Activated naive CD4-positive, alpha-beta T cell (primary cell): ENCODE results near the gene IL1RL2.
A peak's percentile ranks its signal among the peaks of the same experiment; 100 is the strongest.

Experiments
- DNase-seq, 4 experiments: peaks; one replicate each; lab custom pipeline; 2025; lab: John Stamatoyannopoulos, UW

IL1RL2 gene

DNA sequence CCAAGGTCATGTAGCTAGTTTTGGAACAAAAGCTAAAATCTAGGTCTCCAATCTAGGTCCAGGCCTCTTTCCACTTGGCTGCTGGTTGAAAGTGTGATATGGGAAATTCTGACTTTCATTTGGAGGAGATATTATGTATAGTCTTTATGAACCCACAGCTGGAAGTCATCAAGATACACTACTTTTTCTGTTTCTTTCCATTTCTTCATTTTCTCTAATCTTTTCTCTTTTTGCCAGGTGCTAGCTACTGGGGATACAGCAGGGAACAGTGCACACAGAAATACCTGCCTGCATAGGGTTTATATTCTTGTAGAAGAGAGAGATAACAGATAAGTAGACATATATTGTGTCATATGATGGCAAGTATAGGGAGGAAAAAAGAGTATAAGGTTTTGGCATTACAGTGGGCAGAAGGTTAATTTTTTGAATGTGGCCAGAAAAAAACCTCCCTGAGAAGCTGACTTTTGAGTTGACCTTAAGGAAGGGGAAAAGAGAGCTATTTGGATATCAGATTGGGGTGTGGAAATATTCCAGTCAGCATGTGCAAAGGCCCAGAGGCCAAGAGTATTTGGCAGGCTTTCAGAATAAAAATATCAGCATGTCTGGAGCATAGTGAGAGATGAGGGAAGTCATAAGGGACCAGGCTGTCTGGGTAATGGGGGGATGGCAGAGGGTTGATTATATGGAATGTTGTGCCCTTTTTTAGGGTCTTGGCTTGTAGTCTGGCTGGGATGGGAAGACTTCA lies 28.6 kb upstream of the IL1RL2 start:
- no peak for DNase-seq

DNA sequence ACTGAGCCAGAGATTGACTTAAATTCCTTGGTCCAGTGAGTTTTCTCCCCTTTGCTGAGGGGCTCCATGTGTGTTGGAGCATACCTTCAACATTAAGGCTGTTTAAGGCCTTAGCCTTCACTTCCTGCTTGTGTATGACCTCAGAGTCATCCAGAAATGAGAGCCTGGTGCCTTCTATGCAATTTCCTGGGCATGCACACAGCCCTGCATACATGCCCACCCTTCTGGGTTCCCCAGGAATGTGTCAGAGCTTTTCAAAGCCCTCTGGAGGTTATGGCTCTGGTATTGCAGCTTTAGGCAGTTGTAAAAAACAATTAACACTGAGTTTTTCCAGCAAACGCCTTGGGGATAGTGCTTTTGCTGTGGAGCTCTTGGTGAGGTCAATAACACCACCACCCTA lies 27.5 kb upstream of the IL1RL2 start:
- no peak for DNase-seq

DNA sequence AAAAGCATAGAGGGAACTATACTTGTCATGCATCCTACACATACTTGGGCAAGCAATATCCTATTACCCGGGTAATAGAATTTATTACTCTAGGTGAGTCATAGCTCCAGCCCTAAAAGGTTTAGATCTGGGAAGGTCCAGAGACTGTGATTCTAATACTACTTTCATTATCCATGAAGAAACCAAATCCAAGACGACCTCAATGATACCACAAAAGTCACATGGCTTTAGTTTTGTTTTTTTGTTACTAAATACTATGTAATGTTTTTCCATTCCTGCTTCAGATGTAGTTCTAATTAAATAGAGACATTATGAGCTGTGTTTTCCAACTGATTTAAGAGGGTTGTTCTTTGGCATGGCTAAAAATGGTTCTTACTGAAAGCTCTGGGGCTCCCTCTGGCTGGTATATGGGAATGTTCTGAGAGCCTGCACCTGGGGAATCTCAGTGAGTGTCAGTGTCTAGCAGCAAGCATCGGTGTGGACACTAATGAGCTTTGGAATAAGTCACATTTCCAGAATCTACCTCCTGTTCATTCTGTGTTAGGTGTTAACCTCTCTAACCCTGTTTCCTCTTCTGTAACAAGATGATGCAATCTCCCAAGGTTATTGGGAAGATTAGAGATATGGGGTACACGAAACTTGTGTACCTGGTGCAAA lies 20.5 kb upstream of the IL1RL2 start:
- no peak for DNase-seq

DNA sequence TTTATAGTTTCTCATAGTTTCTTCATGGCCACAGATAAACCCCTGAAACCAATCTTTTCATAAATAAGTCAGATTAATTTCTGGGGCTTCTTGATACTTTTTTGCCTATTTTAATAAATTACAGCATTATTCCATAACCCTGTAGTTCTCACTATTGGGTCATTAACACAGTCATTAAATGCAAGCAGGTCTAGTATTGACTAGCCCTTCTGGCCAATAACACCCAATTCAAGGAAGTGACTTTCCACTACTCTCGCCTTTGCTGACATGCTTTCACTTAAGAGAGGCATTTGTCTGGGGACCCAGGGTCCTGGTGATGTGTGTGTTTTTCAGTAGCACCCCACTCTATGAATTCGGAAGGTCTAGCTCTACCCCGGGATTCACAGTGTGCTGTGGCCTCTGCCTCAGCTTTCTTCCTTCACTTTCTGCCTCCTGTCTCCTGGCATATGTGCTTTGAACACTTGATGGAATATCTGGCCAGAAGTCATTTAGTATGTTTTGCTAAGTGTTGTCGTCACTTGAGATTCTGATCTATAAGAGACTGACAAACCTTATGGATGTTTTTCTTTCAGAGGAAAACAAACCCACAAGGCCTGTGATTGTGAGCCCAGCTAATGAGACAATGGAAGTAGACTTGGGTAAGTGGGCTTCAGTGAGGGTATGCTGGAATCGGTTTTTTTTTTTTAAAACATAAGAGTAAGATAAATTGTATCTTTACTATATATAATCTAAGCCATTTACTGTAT lies 18.6 kb upstream of the IL1RL2 start:
- no peak for DNase-seq

DNA sequence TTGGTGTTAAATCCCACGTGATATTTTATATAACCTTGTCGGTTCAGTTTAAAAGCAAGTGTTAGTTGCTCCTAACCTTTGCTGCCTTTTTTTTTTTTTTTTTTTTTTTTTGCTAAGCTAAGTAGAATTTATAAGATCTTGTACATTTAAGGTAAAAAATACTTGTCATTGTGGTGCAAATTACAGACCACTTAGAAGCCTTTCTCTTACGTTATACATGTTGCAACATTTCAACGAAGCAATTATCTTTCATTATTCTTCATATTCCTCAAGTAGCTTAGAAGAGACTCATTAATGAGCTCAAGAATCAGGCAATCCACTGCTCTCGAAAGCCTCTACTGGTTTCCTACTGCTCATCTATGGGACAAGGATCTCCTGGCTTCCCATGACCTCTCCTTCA lies 14.9 kb upstream of the IL1RL2 start:
- no peak for DNase-seq

DNA sequence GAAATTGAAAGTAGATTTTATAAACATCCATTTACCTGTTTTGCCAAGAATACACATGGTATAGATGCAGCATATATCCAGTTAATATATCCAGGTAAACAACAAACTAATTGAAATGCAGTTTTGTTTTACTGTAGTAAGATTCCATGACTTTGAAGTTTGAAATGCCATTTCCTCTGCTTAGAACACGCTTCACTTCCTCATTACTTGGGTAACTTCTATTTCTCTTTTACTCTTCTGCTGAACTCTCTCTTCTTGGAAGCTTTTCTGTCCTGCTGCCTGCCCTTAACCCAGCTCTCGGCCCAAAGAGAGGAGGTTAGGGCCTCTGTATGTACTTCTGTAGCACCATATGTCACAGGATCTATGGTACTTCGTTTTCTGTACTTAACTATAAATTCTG lies 14.1 kb upstream of the IL1RL2 start:
- no peak for DNase-seq

DNA sequence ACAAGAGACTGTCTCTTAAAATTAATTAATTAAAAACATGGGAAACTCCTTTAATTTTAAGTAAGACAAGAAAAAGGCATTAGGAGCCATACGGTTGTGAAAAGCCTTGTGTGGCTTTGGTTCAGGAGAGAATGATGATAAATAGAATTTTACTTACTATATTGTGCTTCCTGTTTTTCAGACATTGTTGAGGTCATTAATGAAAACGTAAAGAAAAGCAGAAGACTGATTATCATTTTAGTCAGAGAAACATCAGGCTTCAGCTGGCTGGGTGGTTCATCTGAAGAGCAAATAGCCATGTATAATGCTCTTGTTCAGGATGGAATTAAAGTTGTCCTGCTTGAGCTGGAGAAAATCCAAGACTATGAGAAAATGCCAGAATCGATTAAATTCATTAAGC lies 10.7 kb upstream of the IL1RL2 start:
- no peak for DNase-seq

DNA sequence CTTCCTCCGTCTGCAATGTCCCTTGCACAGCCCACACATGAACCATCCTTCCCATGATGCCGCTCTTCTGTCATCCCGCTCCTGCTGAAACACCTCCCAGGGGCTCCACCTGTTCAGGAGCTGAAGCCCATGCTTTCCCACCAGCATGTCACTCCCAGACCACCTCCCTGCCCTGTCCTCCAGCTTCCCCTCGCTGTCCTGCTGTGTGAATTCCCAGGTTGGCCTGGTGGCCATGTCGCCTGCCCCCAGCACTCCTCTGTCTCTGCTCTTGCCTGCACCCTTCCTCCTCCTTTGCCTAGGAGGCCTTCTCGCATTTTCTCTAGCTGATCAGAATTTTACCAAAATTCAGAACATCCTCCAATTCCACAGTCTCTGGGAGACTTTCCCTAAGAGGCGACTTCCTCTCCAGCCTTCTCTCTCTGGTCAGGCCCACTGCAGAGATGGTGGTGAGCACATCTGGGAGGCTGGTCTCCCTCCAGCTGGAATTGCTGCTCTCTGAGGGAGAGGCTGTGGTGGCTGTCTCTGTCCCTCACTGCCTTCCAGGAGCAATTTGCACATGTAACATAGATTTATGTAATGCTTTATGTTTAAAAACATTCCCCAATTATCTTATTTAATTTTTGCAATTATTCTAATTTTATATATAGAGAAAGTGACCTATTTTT lies 8.9 kb upstream of the IL1RL2 start:
- DNase-seq: no peak

DNA sequence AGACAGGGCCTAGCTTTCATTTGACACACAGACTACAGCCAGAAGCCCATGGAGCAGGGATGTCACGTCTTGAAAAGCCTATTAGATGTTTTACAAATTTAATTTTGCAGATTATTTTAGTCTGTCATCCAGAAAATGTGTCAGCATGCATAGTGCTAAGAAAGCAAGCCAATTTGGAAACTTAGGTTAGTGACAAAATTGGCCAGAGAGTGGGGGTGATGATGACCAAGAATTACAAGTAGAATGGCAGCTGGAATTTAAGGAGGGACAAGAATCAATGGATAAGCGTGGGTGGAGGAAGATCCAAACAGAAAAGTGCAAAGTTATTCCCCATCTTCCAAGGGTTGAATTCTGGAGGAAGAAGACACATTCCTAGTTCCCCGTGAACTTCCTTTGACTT lies 7.8 kb upstream of the IL1RL2 start:
- DNase-seq: no peak

DNA sequence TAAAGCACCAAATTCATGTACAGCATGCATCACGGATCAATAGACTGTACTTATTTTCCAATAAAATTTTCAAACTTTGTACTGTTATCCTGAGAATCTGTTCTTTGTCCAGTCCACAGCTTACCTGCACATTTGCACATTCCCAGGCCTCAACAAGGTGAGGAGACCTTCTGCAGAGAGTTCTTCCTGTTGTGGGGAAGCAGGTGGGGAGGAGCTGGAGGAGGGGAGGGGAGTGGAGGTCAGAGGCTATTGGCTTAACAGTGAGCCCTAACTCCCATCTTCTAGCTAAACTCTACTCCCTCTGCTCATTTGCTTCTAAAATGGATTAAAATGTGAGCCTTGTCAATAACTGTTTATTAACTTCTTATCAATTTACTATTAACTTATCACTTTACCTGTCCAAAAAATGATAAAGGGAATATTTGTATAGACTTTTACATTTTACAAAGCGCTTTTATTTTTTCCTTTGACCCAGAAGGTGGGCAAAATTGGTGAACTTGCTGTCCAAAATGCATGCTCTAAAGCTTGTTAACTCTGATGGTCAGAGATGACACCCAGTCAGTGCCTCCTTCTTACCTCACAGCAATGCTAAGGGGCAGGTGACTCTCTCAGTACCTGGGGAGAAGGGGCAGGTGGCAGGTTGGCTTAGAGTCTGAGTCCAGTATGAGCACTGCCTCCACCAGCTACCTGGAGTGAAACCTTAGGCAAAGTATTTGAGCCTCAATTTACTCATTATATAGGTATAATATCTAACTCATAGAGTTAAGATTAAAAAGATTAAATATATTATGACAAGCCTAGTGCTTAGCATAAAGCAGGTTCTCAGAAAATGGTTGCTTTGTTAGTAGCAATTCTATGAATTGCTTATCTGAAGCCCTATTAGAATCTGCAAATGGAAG lies 6.8 kb upstream of the IL1RL2 start:
- DNase-seq: no peak

DNA sequence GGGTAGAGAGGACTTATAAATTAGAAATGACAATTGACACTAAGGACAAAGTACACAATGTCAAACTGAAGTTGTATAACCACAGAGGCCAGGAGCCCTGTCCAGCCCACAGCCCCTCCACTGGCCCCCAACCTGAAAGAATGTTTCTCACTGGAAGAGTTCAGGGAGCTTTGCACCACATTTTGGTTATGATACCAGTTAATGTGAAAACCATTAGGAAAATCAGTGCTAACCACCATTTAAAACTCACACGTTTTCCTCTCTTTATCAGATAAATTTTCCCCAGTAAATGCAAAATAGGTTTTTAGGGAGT lies 6.2 kb upstream of the IL1RL2 start:
- DNase-seq: no peak

DNA sequence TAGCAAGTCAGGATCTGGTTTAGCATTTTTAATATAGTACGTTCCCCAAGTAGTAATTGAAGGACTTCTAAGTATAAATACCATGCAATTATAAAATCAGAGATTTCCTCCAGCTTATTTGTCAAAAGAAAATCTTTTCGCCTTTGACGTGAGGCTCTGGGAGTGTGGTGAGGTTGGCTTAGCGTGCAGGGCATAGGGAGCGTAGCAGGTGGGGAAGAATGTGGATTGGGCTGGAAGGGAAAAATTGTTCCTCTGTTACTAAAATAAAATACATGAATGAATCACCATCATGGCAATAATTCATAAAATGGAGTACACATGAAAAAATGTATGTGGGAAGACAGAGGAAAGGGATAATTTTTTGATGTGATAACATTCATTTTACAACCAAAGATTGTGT lies 5.4 kb upstream of the IL1RL2 start:
- no peak for DNase-seq

DNA sequence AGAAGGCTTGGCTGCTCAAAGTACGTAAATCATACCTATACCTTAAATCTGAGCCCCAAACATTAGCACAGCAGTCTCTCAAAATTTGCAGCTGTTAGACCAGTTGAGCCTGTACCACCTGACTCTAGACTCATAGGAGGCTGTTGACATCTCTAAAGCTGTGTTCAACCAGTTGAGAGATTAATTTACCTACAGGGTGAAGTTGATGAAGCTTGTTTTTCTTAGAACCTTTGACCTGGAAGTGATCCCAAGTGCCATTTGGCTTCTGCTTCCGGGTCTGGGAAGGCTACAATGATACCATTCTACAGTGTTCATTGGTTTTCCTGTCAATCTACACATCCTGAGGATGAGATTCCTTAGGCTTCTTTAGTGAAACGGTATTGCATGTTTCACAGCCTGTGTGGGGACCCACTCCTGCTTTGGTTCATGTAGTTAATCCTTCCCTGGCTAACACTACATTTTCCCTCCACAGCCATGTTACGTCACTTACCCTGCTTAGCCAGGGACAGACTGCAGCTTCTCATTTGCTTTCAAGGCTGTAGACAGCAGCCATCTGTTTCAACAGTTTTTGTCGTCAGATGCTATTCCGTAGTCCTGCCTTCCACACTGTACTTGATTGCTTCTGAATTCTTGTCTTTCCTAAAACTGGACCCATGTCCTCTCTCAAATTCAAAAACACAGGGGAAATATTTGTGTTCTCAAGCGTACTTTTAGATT lies 4.7 kb upstream of the IL1RL2 start:
- DNase-seq: no peak

DNA sequence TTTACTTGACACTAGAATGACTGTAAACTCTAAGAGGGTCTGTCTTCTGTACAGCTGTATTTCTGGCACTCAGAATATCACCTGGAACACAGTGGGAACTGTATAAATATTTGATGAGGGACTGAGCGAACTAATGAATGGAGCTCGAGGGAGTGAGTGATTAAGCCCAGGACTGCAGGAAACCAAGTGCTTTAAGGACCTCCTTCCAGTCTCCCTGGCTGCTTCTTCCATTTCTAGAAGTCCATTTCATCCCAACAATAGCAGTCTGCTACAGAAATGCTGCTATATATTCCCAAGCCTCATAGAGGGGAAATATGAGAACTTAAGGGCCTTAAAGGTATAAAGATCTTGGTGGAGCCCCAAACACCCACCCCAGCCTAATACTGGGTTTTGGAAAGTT lies 2.8 kb upstream of the IL1RL2 start:
- DNase-seq: no peak

DNA sequence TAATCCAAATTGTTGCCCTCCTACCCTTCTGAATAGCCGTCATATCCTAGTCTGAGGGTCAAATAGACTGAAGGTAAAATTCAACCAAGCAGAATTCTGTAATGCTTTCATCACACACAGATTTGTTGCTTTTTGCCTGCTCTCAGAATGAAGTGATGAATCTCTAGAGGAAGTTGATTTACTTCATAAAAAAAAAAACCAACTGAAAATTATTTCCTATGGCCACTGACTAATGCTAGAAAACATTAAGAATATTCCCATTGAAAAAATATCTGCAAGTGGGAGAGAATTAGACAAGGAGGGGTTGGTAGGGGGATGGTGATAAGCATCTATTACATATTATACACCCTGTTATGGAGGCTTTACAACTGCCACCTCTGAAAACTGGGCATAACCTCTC lies 2.3 kb upstream of the IL1RL2 start:
- DNase-seq: no peak

DNA sequence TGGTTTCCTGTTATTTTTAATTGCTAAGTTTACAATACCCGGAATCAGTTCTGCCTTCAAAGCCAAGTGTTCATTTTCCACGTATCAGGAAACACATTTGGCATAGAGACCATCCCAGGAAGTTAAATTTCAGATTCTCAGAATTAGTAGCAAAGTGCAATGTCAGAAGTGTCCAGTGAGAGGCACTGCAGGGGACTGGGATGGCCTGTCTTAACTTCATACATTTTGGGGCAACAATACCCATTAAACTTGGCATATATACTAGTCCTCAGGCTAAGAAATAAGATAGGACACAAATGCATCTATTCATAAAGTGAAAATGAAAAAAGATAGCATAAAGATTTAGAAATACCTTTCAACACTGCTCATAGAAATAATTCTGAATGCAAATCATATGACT lies 1.5 kb upstream of the IL1RL2 start:
- DNase-seq: no peak

DNA sequence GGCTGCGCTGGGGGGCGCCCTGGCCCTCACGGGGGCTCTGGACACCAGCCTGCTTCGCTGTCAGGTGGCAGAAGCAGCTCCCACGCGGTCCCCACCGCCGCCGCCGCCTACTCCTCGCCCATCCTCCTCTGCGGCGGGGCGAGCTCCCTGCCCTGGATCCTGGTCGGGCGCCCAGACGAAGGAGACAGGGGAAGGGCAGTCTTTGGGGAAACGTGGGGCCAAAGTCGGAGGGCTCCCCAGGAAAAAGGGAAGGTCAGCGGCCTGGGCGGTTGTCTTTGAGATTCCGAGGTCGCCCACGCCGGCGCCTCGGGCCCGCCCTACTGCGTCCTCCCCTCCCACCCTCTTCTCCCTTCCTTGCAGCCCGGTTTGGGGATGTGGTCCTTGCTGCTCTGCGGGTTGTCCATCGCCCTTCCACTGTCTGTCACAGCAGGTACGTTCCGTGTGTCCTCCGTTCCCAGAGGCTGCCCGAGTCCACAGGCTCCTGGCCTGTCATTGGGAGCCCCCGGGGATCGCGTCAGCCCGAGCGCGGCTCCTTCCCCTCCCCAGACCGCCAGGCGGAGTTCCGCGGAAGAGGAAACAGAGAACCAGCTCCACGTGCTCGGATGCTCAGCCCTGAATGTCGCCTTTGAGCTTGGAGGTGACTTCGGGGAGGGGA lies 800 bp downstream of the IL1RL2 start:
- DNase-seq: peak in 1 of 4 experiments; percentile 37

DNA sequence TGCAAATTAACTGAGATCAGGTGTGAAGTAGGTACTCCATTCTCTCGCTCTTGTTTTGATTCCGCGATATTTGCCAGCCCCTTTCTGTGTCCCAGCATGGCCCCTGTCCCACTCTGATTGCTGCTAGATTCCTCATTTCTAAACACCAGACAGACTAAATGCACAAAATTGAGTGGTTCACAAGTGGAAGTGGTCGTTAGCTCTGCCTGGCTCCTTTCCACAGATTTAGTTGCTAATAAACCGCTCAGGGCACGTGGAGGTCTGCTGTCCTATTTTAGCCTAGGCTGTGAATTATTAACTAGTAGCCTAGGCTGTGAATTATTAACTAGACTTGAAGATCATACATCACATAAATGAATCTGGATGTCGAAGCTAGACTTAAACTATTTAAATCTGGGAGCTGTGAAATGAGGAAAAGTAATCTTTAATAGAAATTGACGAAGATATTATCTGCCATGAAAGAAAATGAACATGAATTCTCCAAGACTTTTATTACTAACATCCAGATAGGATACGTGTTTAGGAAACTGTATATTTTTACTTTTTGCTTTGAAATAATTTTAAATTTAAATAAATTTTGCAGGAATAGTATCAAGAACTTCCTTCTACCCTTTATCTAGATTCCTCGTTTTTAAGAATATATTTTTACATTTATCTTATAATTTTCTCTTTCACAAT lies 3.7 kb downstream of the IL1RL2 start:
- DNase-seq: no peak

DNA sequence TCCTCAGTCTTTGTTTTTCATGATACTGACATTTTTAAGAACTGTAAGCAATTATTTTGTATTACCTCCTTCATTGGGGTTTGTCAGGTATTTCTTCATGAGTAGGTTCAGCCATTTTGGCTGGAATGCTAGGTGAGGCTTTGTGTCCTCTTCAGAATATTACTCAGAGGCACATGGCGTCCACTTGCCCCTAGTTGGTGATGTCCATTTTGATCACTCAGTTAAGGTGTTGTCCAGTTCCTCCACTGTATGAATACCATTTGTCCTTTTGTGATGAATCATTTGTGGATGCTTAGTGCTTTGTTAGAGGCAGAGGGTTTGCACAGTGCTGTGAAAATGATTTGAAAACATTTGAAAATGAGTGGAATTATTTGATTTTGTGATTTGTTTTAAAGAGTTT lies 4.7 kb downstream of the IL1RL2 start:
- no peak for DNase-seq

DNA sequence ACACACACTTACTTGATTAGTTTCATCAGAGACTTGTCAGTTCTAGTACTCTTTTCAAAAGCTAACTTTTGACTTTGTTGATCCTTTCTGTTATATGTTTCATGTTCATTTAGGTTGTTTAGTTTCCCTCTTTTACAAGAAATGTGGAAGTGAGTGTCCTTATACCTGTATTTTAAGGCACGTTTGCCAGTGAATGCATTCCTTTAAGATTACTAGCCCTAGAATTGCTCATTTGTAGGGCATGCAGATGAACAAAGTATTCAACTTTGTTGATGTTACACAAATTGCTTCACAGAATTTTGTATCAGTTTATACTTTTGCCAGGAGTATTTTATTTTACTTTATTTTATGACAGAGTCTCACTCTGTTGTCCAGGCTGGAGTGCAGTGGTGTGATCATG lies 6.3 kb downstream of the IL1RL2 start:
- DNase-seq: no peak
